ENCODE results near the gene TMEM117.

DNA sequence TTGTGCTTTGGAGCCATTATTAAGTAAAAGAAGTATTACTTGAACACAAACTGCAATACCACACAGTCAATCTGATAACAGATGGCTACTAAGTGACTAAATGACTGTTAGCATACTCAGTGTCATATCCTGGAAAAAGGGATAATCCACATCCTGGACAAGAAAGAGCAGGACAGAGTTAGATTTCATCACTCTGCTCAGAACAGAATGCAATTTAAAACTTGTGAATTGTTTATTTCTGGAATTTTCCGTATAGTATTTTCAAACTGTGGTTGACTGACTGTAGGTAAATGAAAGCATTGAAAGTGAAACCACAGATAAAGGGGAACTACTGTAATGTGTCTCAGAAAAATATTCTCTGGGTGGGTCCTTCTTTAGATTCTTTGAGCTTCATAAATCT lies 458.8 kb downstream of the TMEM117 start:
- TF ChIP-seq, protein P1, sequence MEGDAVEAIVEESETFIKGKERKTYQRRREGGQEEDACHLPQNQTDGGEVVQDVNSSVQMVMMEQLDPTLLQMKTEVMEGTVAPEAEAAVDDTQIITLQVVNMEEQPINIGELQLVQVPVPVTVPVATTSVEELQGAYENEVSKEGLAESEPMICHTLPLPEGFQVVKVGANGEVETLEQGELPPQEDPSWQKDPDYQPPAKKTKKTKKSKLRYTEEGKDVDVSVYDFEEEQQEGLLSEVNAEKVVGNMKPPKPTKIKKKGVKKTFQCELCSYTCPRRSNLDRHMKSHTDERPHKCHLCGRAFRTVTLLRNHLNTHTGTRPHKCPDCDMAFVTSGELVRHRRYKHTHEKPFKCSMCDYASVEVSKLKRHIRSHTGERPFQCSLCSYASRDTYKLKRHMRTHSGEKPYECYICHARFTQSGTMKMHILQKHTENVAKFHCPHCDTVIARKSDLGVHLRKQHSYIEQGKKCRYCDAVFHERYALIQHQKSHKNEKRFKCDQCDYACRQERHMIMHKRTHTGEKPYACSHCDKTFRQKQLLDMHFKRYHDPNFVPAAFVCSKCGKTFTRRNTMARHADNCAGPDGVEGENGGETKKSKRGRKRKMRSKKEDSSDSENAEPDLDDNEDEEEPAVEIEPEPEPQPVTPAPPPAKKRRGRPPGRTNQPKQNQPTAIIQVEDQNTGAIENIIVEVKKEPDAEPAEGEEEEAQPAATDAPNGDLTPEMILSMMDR (optimal IDR thresholded peaks at IDR 0.05 in 1 of 3, IDR thresholded peaks at IDR 0.05 in 1 of 3, conservative IDR thresholded peaks at IDR 0.05 in 1 of 3; ENCODE audit: extremely low read depth in 1 of 3, insufficient read depth in 2 of 3, low read length in 3 of 3) = no peak
- no peak for TF ChIP-seq EZH2 (IDR thresholded peaks at IDR 0.05; ENCODE audit: low read length)

Data from keratinocyte (primary cell).